GM18520 (cell line): ENCODE results near the gene NPC1.
"Not testable (repeated sequence)": the region's sequence is repeated elsewhere in the genome, so short reads cannot be mapped to it uniquely, and the experiment has no call there.

Experiments used
- ATAC-seq: cut with Tn5 transposase; IDR thresholded peaks from one replicate; pipeline ENCODE4 v1.9.1; 2021; ENCODE audit not compliant: unreplicated experiment

NPC1 gene

GRCh38 chr18:23577521-23577920 is 8.8 kb downstream of the NPC1 start:
- ATAC-seq, result not testable (repeated sequence)

GRCh38 chr18:23575309-23575651 is 11.0 kb downstream of the NPC1 start:
- ATAC-seq, result no peak

- ATAC-seq, result no peak
Observed at GRCh38 chr18:23574611-23575308, 11.5 kb downstream of the NPC1 start.

GRCh38 chr18:23573626-23574431 is 12.5 kb downstream of the NPC1 start:
- ATAC-seq, result peak; percentile 64

- no peak for ATAC-seq
Observed at GRCh38 chr18:23573020-23573419, 13.3 kb downstream of the NPC1 start.

GRCh38 chr18:23572570-23572969 is 13.7 kb downstream of the NPC1 start:
- ATAC-seq, result no peak

GRCh38 chr18:23572012-23572411 is 14.3 kb downstream of the NPC1 start:
- no peak for ATAC-seq

GRCh38 chr18:23570912-23571504 is 15.3 kb downstream of the NPC1 start:
- no peak for ATAC-seq

- no peak for ATAC-seq
Observed at GRCh38 chr18:23569299-23570063, 16.8 kb downstream of the NPC1 start.

- no peak for ATAC-seq
Observed at GRCh38 chr18:23568281-23569138, 17.8 kb downstream of the NPC1 start.

GRCh38 chr18:23567671-23568070 is 18.6 kb downstream of the NPC1 start:
- no peak for ATAC-seq

GRCh38 chr18:23565916-23566547 is 20.3 kb downstream of the NPC1 start:
- no peak for ATAC-seq

- no peak for ATAC-seq
Observed at GRCh38 chr18:23563377-23564043, 22.8 kb downstream of the NPC1 start.

GRCh38 chr18:23560186-23560585 is 26.1 kb downstream of the NPC1 start:
- ATAC-seq, result no peak

GRCh38 chr18:23557511-23557910 is 28.8 kb downstream of the NPC1 start:
- ATAC-seq, result not testable (repeated sequence)

GRCh38 chr18:23556145-23556780 is 30.0 kb downstream of the NPC1 start:
- ATAC-seq, result no peak

- no peak for ATAC-seq
Observed at GRCh38 chr18:23553887-23554286, 32.4 kb downstream of the NPC1 start.

- ATAC-seq, result no peak
Observed at GRCh38 chr18:23552505-23552904, 33.8 kb downstream of the NPC1 start.

GRCh38 chr18:23551978-23552377 is 34.3 kb downstream of the NPC1 start:
- no peak for ATAC-seq
